A673 (cell line): Measurements from ENCODE around the gene CFAP46.

Experiments
- EZH2 ChIP-seq: fragments of 200-600 bp; sonication (generic); IDR thresholded peaks from 2 replicates; pipeline ENCODE4 v1.6.1; 2017; ENCODE audit warnings: borderline replicate concordance, low read depth, mild to moderate bottlenecking, mixed read lengths, antibody characterized with exemption, low read length; ENCODE audit not compliant: poor library complexity, severe bottlenecking
- TF ChIP-seq, protein P1 (sequence below): fragments of 300-800, 200-600 bp; sonication (generic); conservative IDR thresholded peaks from 2 replicates; pipeline ENCODE4 v1.5.1; 2017; ENCODE audit warnings: low read depth, mild to moderate bottlenecking, antibody characterized with exemption, low read length, moderate library complexity, mixed read lengths

DNA sequence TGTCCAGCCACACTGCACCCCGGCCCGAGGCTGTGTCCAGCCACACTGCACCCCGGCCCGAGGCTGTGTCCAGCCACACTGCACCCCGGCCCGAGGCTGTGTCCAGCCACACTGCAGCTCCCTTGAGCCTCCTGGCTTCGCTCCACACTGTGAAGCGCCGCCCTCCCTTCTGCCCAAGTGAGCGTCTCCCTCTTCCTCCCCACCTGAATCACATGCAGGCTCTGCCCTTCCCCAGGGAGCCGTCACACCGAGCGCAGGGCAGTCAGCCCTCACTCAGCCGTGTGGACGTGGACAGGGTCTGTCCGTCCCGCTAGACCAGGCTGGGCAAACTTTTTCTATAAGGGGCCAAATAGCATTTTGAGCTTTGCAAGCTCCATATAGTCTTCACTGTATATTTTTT lies 27.6 kb downstream of the CFAP46 start:
- TF ChIP-seq, protein P1, sequence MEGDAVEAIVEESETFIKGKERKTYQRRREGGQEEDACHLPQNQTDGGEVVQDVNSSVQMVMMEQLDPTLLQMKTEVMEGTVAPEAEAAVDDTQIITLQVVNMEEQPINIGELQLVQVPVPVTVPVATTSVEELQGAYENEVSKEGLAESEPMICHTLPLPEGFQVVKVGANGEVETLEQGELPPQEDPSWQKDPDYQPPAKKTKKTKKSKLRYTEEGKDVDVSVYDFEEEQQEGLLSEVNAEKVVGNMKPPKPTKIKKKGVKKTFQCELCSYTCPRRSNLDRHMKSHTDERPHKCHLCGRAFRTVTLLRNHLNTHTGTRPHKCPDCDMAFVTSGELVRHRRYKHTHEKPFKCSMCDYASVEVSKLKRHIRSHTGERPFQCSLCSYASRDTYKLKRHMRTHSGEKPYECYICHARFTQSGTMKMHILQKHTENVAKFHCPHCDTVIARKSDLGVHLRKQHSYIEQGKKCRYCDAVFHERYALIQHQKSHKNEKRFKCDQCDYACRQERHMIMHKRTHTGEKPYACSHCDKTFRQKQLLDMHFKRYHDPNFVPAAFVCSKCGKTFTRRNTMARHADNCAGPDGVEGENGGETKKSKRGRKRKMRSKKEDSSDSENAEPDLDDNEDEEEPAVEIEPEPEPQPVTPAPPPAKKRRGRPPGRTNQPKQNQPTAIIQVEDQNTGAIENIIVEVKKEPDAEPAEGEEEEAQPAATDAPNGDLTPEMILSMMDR = no peak
- no peak for TF ChIP-seq EZH2
